IPS DF 19.7 (cell line): ENCODE results near the gene C1QTNF9.
"Not testable (repeated sequence)": the region's sequence is repeated elsewhere in the genome, so short reads cannot be mapped to it uniquely, and the experiment has no call there.

Source experiments
- DNase-seq: peaks from one replicate; pipeline ENCODE4 v3.0.0-alpha.2; 2013; ENCODE audit warnings: low read depth, low spot score

C1QTNF9 gene

DNA sequence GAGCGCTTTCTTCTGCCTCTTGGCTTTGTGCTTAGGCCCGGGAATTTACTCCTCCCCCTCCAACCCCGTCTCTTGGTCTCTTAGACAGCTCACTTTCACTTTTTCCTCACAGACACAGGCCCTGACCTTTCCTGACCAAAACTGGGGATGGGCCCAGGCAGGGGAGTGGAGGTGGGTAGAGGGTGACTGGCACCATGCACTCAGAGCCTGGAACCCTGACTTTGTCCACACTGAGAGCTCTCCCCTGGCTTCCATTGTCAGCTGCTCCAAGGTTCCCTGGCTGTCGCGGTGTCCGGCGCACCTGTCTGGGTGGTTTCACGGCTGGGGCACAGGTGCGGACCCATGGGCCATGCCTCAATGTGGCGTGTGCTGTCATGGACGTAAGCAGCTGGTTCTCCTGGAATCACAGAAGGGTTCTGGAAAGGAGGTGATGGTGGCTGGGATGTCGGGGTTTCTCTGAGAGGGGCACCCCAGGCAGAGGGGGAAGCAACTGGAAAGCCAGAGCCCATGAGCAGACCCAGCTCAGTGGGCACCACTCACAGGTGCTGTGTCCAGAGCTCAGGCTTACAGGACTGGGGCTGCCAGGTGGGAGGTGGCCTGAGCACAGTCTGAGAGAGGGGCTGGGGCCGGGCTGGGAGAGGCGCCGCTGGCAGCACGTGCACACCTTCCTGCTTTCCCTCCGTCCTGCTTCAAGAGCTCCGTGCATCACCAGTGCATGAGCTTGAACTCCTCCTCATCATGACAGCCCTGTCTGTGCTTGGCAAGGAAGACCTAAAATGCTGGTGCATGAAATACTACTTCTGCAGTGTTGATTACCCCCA is 28.0 kb upstream of the C1QTNF9 start:
- no peak for DNase-seq

DNA sequence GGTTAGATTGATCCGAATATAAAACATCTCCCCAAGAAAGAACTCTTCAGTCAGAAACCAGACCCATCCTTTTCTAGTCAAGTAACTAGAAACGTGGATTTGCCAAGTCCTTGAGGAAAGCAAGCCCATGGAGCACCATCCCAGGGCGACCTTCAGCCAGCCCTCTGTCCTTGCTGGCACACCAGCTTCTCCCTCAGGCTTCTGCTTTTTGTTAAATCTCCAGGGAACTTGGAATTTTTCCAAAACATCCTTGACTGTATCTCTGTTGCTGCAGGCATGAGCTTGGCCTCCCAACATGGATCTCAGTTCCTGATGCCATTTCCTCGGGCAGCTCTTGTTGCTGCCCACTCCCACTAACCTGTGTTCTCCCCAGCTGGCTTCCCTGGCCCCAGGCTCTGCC is 27.1 kb upstream of the C1QTNF9 start:
- no peak for DNase-seq

DNA sequence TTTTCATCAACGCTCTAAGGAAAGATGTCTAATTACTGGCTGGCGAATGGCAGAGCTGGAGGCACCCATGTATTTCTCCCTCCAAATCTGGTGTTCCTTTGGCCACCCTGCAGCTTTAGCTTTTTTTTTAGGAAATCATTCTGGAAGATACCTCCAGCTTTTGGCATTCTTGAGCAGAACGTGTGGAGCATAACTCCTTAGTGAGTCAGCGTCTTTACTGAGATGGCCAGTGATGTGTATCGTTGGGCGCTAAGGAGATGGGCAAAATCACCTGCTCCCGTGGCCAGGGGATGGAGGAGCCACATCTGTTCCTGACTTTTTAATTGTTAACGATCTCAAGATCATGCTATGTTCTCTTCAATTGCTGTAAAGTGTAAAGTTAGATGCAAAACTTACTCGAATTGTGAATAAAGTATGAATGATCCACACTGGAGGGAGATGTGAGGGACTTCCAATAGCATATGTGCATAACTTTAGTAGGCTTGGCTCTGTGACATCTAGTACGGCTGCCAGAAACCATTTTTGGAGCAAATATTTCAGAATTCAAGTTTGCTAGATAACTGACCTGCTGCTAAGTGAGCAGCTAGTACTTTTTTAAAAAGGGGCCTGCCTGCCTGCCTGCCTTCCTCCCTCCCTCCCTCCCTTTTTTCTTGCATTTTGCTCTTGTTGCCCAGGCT is 24.4 kb upstream of the C1QTNF9 start:
- DNase-seq, result no peak

DNA sequence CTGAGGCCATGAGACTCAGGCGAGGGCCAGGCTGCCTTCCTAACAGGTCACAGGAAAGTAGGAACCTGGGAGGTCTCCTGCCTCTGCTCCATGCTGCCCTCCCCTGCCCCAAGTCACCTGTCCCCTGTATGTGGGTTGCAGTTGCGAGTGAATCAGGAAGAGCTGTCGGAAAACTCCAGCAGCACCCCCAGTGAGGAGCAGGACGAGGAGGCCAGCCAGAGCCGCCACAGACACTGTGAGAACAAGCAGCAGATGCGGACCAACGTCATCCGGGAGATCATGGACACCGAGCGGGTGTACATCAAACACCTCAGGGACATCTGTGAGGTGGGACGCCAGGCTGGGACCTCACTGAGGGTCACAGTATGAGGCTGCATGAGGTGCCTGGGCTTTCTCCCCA is 22.8 kb upstream of the C1QTNF9 start:
- no peak for DNase-seq

DNA sequence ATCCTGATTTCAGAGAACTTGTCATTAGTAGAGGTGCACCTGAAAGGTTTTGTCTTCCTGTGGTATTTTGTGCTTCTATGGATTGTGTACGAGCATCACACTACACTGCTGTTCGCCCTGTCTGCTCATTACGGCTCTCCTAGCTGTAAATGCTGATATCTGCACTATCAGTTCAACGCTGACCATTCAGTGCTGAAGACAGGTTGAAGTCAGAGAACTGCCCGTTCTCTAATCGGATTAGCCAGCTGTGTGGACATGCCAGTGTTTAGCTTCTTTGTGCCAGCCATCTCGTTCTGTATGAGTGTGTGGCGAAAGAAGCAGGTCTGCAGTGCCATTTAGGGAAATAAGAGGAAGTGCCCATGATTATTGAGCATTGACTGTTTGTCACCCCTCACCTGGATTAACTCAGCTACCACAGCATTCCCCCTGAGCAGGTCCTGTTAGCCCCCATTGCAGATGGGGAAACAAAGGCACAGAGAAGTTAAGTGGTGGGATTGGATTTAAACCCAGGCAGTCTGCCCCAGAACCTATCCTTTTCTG is 21.6 kb upstream of the C1QTNF9 start:
- DNase-seq, result no peak

DNA sequence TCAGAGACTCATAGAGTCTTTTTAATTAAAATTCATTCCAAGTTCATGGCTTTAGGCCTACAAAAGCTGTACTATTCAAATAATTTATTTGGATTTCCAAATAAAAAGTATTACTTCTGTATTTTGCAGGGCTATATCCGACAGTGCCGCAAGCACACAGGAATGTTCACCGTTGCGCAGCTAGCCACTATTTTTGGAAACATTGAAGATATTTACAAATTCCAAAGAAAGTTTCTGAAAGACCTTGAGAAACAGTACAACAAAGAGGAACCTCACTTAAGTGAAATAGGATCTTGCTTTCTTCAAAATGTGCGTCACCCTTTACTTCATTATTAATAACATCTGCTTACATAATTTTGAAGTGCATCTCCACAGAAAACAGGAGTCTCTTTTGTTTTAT is 20.5 kb upstream of the C1QTNF9 start:
- DNase-seq, result no peak

DNA sequence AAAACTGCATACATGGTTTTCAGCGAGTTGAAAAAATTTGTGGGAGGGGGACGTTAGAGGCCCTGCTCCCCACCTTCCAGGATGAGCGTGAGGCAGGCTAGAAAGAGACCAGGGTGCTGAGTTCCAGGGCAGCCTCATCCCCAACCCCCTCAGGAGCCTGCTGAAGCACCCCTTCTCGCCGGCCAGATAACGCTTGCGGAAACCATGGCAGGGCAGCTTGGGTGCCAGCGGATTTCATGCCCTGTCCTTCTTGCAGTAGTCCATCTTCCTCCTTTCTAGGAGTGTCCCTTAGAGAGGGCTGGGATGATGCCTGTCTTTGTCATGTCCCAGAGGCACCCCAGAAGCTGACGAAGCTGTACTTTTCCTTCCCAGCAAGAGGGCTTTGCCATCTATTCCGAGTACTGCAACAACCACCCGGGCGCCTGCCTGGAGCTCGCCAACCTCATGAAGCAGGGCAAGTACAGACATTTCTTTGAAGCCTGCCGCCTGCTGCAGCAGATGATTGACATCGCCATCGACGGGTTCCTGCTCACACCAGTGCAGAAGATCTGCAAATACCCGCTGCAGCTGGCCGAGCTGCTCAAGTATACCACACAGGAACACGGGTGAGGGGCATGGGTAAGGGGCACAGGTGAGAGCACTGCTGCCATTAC is 19.0 kb upstream of the C1QTNF9 start:
- DNase-seq, result no peak

DNA sequence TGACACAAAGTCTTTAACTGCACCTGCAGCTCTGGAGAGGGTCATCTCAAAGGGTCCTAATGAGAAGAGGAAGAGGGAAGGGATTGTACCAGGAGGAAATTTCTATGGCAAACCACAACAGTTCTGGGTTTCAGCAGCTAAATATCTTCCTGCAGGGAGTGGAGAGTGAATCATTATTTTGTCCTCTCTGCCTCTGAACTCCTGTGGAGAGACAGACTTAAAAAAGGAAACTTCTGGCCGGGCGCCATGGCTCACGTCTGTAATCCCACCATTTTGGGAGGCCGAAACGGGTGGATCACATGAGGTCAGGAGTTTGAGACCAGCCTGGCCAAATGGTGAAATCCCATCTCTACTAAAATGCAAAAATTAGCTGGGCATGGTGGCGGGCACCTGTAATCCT is 16.9 kb upstream of the C1QTNF9 start:
- no peak for DNase-seq

DNA sequence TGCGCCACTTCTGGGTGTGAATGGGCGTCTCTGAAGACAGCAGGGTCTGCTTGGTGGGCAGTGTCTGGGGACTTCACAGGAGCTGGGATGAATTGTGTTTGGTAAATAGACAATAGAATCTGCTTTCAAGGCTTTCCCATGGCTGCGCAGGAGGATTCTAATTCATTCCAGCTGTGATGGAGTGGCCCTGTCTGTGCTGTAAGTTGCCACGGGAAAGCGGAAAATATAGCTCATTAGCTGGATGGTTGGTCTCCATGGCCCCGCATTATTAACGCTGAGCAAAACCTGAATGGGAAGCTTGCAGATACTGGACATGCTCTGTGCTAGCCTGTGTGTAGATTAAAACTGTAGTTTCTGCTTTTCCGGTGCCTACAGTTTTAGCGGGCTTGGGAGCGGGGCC is 15.6 kb upstream of the C1QTNF9 start:
- DNase-seq, result no peak

DNA sequence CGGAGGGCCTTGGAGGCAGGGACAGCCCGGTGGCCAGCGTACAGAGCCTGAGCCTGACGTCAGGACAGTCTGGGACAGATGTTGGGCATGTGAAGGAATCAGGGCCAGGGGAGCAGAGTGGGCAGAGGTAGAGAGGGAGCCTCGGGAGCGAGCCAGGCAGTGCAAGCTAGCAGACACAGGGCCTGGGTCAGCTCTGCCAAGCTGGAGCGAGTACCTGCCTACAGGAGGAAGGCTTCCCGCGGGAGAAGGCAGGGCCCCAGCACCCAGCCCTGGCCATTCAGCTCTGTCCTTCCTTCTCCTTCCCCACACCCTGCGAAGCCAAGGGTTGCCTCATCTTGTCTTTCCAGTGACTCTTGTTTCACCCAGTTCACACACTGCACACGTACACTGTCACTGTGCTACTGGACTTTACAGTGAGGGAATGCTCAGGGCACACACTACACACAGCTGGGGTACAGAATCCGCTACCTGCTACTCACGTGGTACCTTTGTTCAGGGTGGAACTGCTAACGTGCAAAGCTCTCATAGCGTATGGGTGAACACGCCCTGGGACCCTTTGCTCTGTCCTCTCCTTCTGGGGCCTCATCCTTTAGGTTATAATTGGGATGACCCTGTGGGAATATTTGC is 9.8 kb upstream of the C1QTNF9 start:
- DNase-seq, result no peak

DNA sequence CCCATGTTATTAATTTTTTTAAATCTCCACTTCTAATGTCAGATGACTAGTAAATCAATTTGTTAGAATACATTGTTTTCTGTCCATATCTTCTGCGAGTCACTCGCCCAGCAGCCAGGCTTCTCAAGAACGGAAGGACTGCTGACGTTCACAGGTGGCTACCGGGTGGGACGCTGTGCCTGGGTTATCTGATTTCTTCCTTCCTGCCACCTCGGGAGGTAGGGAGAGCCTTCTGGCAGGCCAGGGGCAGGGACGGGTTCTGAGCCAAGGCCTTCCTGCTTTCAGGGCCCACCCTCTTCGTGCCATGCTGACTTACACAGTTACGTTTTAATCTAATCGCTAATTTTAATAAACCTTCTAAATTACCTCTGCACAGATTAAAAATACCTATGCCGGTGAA is 7.9 kb upstream of the C1QTNF9 start:
- no peak for DNase-seq

DNA sequence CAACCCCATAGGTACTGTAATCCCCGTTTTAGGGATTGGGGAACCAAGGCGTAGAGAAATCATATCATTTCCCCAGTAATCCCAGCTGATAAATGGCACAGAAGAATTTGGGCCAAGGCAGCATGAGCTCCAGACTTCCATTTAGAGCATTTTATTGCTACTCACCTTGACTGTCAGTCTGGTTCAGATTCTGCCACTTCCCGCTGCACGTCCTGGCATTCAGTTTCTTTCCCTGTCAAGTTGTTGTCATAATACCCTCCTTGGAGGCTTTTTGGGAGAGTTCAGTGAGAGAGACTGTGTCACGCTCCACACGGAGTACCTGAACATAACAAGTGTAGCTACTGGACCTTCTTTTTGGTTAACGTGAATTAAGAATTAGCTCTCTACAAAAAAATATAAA is 7.5 kb upstream of the C1QTNF9 start:
- no peak for DNase-seq

DNA sequence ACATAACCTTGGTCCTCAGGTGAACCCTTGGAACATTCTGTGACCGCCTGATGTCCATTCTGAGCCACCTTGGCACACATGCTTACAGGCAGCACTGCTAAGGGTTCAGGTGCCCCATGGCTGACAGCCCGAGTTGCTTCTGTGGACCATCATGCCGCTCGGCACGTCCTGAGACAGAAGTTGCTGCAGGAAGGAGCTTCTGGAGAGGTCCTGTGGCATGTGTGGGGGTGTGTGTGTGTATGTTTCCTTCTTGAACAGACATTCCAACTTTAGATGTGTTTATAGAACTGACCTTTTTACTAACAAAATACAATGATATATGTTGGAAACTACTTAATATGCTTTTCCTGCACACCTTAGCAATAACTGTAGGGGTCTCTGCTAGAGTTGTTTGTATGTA is 4.8 kb upstream of the C1QTNF9 start:
- DNase-seq, result no peak

DNA sequence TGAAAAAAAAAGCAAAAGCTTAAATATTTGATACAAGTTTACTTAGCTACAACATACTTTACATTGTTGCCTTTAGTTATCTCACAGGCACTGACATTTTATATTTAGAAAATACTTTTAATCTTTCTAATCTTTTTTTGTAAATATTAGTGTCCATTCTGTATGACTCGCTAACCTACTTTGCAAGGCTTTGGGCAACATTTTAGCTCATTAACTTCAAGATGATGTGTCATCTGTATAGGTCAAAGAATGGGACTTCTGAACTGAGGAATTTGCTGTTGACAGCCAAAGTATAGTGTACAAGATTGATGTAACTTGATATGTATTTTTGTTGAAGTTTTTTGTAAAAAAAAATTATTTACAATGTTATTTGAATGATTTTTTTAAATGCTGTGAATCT is 2.7 kb upstream of the C1QTNF9 start:
- no peak for DNase-seq

DNA sequence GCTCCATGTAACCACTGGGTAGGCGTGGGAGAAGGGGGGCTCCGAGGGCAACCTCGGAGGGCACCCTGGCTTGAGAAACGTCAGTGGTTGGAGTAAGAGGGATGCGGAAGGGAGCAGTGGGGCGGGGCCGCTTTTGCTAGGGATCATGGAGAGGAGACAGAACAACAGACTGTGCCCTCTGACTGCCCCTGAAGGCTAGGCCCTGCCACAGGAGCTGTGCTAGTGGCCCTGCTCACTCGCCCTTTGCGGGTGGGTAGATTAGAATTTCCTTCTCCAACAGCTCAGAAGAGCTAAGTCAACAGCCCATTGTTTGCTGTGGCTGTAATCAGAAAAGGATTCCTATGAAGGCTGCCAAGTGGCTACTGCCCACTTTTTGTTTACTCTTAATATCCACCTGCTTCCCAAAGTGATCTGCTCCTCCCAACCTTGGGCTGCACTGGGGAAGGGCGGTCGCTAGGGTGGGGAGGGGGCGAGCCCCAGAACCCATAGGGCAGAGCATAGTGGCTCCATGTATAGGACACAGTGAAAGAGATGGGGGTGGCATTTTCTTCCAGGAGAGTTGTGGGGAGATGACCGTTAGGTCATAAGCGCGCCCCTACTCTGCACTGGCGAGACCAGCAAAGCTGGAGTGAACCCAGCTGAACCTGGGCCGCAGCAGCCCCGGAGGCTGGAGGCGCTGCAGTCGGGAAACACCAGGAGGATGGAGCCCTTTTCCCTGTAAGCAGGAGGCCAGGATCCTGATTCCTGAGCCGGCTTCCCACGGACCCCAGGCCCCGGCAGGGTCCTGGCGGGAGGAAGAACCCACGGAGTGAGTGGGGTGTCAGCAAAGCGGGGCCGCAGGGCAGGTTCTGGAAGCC is 1.9 kb upstream of the C1QTNF9 start:
- DNase-seq, result no peak

DNA sequence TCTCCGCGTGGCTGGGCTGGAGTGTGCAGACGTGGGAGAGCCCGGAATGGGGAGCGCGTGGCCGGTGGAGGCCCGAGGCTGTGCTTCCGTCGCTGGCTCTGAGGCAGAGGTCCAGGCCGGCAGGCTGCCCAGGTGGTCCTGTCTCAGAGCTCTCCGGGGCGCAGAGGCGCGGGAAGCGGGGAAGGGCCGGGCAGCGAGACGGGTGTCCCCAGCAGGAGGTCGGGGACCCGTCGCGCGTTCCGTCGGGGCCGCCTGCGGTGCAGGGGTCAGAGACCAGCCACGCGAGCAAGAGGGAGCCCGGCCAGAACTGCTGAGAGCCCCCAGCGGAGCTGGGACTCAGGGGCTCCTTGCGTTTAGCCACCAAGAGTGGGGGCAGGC is 1.3 kb upstream of the C1QTNF9 start:
- DNase-seq, result no peak

DNA sequence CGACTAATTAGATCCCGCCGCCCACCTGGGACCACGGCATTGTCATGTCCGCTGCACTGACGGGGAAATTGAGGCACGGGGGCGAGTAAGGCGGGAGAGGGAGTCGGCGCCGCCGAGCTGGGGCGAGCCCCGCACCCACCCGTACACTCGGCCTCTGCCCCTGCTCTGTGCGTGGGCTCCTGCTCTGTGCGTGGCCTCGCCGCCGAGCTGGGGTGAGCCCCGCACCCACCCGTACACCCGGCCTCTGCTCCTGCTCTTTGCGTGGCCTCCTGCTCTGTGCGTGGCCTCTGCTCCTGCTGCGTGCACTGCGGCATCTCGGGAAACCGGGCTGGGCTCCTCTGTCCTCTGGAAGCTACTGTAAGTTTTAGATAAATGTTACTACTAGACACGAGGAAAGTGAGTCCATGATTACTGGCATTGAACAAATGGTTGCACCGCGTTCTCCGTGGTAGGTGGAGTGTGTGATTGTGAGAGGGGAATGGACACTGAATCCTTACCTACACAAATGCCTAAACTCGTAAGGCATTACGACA is 826 bp upstream of the C1QTNF9 start:
- DNase-seq, result no peak

DNA sequence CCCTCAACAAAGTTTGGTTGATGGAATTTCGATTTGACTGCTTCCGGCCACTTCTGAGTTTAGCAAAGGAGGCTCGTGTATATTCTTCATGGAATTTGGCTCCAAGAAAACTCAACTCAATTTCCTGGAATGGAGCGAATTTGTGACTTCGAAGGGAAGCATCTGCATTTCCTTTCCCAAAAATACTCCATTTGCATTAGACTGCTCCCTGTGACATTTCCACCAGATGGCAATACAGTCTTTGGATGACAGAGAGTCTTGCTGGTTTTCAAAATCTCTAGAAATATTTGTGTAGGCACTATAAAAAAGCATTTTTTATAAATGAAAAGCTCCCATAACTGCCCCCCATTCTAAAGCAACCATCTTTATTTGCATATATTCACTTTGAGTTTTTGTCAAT is 4.1 kb downstream of the C1QTNF9 start:
- DNase-seq, result no peak

DNA sequence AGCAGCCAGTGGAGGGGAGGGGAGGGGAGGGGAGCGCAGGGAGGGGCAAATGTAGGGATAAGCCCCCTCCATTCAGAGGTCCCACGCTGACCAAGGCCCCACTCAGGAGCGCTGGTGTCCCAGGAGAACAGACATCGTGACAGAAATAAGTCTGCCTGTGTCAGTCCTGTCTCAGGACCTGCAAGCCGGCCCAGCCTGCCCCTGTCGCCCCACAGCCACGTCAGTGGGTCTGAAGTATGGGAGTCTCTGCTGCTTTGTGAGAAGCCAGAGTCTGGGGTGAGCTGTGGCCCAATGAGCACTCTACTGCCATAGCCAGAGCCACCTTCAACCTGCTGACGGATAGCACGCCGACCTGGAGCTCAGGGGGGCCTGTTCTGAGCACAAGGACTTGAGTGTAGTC is 8.5 kb downstream of the C1QTNF9 start:
- DNase-seq, result not testable (repeated sequence)

DNA sequence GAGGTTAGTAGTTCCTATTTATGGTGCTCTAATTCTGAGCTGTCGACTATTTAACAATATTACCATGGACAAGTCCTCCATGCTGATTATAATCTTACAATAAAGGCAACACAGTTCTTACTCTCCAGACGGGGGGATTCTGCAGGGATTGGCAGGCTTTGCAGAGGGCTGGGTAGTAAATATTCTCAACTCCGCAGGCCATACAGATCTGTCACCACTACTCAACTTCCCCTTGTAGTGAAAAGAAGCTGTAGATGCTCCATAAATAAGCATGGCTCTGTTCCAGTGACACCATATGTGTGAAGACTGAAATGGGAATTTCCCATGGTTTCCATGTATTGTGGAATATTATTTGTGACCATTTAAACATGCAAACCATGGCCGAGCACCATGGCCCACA is 9.5 kb downstream of the C1QTNF9 start:
- DNase-seq, result not testable (repeated sequence)

DNA sequence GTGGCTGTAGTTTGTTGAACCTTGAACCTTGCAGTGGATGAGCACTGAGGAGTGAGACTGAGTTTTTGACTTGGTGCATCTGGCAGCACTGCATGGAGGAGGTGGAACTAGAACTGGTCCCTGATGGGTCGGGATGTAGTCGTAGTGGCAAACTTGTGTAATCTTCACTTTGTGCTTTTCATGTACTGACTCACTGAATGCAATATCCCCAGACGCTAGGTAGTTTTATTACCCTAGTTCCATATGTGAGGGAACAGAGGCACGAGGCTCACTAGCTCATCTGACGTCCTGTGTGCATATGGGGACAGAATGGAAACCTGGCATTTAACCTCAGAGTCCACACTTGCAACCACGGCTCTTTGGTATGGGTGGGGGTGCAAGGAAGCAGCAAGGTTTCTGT is 10.3 kb downstream of the C1QTNF9 start:
- DNase-seq, result not testable (repeated sequence)
